ENCODE measurements around the gene PEX14. TPM values are rescaled to one million over a fixed set of nuclear protein-coding genes. Genes with fewer than 3 reads are reported as not detected.

PEX14 gene
- total and polyA plus RNA-seq, 9 of the 15 experiments (the other 6 are each of a cell fraction or from before 2014, with no cell fraction given), result 2.6 to 45.7 (median 22.7) TPM

DNA sequence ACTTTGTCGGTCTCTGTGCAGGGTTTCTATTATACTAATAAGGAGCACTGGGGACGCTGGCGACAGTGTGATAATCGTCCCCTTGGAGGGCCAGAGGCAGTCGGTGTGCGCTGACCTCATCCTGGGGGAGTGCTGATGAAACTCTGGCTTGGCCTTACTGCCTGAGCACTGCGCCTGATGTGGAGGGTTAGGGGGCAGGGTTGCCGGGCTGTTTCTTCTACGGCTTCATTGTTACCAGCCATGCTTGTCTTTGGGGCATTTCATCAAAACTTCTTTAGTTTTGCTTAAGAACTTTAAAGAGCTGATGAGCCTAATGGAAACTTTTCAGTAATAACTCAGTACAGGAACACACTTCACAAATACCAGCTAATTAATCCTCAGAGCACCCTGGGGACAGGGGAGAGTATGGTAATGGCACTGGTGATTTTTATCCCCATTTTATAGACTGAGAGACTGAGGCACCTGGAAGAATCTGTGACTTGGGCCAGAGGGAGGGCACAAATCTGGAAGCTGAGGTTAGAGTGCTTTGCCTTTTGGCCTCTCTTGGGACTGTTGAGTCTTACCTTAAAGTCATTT, 81.8 kb downstream of the PEX14 start:
- no peaks in the 10 kb centered on the region for H3K36me3 ChIP-seq (ENCODE audit: control insufficient read depth, insufficient read depth, low read length)
- DNase-seq (ENCODE audit: extremely low read depth in 1 of 4, low spot score in 3 of 4) (peak in 3 of 4 experiments; percentile 40 to 78 (median 61)), FAIRE-seq (peak; percentile 44), ATAC-seq (peak; percentile 99)
- in situ Hi-C loops (cut with MboI) (no loop called here), intact Hi-C loops (cut with micrococcal nuclease) (no loop called here)
- peaks cover 16% of the 10 kb centered on the region for H3K79me2 ChIP-seq (ENCODE audit: control insufficient read depth, insufficient read depth, low read length)
- no TSS peak for BruUV-seq (replicated peaks)
- H3K9me3 ChIP-seq (replicated peaks; ENCODE audit: control insufficient read depth, insufficient read depth, low read depth, low read length), result no peaks in the 10 kb centered on the region
- H3K27me3 ChIP-seq (ENCODE audit: control insufficient read depth in 2 of 2, insufficient read depth in 2 of 2, low read length in 2 of 2), result no peaks in the 10 kb centered on the region
- H4K20me1 ChIP-seq (replicated peaks; ENCODE audit: control insufficient read depth, insufficient read depth, low read length), result peaks cover 15% of the 10 kb centered on the region; the same call in 1 of the 2 replicates
- peak overlapping the region; percentile 60 to 82; a peak in 3 of 4 replicates for H3K9ac ChIP-seq (ENCODE audit: insufficient read depth in 1 of 2, low read depth in 2 of 2, low read length in 2 of 2)
- ChIA-PET CTCF (ENCODE audit: low intra/inter-chr PET ratio) (no interaction called here), POLR2A (interaction anchor here (0.6 to 1.3 kb wide), 7 partner anchors 13 to 567 kb away, joined by 3 to 4 read pairs (median 3); no protein-coding TSS in a partner anchor)
- peaks cover 9% of the 10 kb centered on the region for H3K9me1 ChIP-seq (ENCODE audit: control insufficient read depth, insufficient read depth, low read length)
- peak overlapping the region; percentile 54 for H3K27ac ChIP-seq (ENCODE audit: extremely low read depth, low read depth, low read length)
- H3K4me3 ChIP-seq, result no peak overlapping the region
- H2AFZ ChIP-seq (ENCODE audit: low read depth, low read length), result no peak overlapping the region; the same call in 1 of the 2 replicates
- peak overlapping the region; percentile 55; the same call in 1 of the 2 replicates for H3K4me2 ChIP-seq (ENCODE audit: insufficient read depth, low read length)
- H3K4me1 ChIP-seq (replicated peaks in 1 of 2; ENCODE audit: control insufficient read depth in 2 of 2, insufficient read depth in 2 of 2, low read length in 2 of 2), result peaks cover 17 to 27% of the 10 kb centered on the region in 2 experiments
- 9% methylated on average over 9 of the region's 9 CpGs for WGBS (ENCODE audit: insufficient coverage, low coverage, missing lambda C conversion rate)
- TF ChIP-seq, protein P1, sequence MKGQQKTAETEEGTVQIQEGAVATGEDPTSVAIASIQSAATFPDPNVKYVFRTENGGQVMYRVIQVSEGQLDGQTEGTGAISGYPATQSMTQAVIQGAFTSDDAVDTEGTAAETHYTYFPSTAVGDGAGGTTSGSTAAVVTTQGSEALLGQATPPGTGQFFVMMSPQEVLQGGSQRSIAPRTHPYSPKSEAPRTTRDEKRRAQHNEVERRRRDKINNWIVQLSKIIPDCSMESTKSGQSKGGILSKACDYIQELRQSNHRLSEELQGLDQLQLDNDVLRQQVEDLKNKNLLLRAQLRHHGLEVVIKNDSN (CRISPR knock-in tag; IDR thresholded peaks at IDR 0.05), result no peak
- no peak for TF ChIP-seq MTA2 (IDR thresholded peaks at IDR 0.05; ENCODE audit: low read depth)
- TF ChIP-seq, protein P2, sequence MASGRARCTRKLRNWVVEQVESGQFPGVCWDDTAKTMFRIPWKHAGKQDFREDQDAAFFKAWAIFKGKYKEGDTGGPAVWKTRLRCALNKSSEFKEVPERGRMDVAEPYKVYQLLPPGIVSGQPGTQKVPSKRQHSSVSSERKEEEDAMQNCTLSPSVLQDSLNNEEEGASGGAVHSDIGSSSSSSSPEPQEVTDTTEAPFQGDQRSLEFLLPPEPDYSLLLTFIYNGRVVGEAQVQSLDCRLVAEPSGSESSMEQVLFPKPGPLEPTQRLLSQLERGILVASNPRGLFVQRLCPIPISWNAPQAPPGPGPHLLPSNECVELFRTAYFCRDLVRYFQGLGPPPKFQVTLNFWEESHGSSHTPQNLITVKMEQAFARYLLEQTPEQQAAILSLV (tag; IDR thresholded peaks at IDR 0.05), result 0 out of 2 replicates have a peak, but pooled peaks have one; percentile 27
- peak; percentile 71 for TF ChIP-seq BRD9 (IDR thresholded peaks at IDR 0.05; ENCODE audit: low read depth, partially characterized antibody)
- TF ChIP-seq TBL1XR1 (IDR thresholded peaks at IDR 0.05; ENCODE audit: low read length in 2 of 2), result peak in 1 of 2 experiments; percentile 30; a peak in 1 of 4 replicates
- TF ChIP-seq ZNF766 (CRISPR knock-in tag; conservative IDR thresholded peaks at IDR 0.05), result no peak
- TF ChIP-seq ZNF696 (CRISPR knock-in tag; conservative IDR thresholded peaks at IDR 0.05), result no peak
- TF ChIP-seq, protein P3, sequence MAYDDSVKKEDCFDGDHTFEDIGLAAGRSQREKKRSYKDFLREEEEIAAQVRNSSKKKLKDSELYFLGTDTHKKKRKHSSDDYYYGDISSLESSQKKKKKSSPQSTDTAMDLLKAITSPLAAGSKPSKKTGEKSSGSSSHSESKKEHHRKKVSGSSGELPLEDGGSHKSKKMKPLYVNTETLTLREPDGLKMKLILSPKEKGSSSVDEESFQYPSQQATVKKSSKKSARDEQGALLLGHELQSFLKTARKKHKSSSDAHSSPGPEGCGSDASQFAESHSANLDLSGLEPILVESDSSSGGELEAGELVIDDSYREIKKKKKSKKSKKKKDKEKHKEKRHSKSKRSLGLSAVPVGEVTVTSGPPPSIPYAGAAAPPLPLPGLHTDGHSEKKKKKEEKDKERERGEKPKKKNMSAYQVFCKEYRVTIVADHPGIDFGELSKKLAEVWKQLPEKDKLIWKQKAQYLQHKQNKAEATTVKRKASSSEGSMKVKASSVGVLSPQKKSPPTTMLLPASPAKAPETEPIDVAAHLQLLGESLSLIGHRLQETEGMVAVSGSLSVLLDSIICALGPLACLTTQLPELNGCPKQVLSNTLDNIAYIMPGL (CRISPR knock-in tag; IDR thresholded peaks at IDR 0.05), result no peak
- TF ChIP-seq BCOR (IDR thresholded peaks at IDR 0.05), result peak; percentile 98
- peak; percentile 55 for TF ChIP-seq CREM (IDR thresholded peaks at IDR 0.05; ENCODE audit: low read depth)
- TF ChIP-seq POLR2AphosphoS5 (IDR thresholded peaks at IDR 0.05; ENCODE audit: control insufficient read depth, insufficient read depth, low read depth, low read length), result no peak
- no peak for TF ChIP-seq CAMTA2 (CRISPR knock-in tag; conservative IDR thresholded peaks at IDR 0.05)
- TF ChIP-seq ZSCAN29 (IDR thresholded peaks at IDR 0.05), result no peak
- TF ChIP-seq, protein P4, sequence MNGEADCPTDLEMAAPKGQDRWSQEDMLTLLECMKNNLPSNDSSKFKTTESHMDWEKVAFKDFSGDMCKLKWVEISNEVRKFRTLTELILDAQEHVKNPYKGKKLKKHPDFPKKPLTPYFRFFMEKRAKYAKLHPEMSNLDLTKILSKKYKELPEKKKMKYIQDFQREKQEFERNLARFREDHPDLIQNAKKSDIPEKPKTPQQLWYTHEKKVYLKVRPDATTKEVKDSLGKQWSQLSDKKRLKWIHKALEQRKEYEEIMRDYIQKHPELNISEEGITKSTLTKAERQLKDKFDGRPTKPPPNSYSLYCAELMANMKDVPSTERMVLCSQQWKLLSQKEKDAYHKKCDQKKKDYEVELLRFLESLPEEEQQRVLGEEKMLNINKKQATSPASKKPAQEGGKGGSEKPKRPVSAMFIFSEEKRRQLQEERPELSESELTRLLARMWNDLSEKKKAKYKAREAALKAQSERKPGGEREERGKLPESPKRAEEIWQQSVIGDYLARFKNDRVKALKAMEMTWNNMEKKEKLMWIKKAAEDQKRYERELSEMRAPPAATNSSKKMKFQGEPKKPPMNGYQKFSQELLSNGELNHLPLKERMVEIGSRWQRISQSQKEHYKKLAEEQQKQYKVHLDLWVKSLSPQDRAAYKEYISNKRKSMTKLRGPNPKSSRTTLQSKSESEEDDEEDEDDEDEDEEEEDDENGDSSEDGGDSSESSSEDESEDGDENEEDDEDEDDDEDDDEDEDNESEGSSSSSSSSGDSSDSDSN (IDR thresholded peaks at IDR 0.05; ENCODE audit: borderline replicate concordance in 1 of 2, low read depth in 2 of 2, low read length in 2 of 2), result peak; percentile 83 to 90; a peak in 2 of 4 replicates
- no peak for TF ChIP-seq RBM22 (IDR thresholded peaks at IDR 0.05; ENCODE audit: low read depth, low read length, poor library complexity, severe bottlenecking)
- TF ChIP-seq CBX1 (IDR thresholded peaks at IDR 0.05; ENCODE audit: low read depth), result 0 out of 2 replicates have a peak, but pooled peaks have one; percentile 53
- TF ChIP-seq SMARCB1 (IDR thresholded peaks at IDR 0.05; ENCODE audit: insufficient read length, low read depth), result no peak
